MM.1S (cell line): ENCODE results near the gene LRRC37A.
"Not testable (repeated sequence)": the region's sequence is repeated elsewhere in the genome, so short reads cannot be mapped to it uniquely, and the experiment has no call there.

Source experiments
- EZH2 ChIP-seq: fragments of 300-600 bp; sonication (generic); optimal IDR thresholded peaks from 2 replicates; pipeline ENCODE3; 2017; ENCODE audit warnings: low read depth, mild to moderate bottlenecking, antibody characterized with exemption, low read length, mixed read lengths
- EZH2phosphoT487 ChIP-seq: fragments of 300-600 bp; sonication (generic); IDR thresholded peaks from 2 replicates; pipeline ENCODE4 v1.6.1; 2018; ENCODE audit warnings: antibody characterized with exemption, low read length
- TF ChIP-seq, protein P1 (sequence below): fragments of 300-600 bp; sonication (generic); IDR thresholded peaks from 2 replicates; pipeline ENCODE4 v1.5.1; 2016; ENCODE audit warnings: antibody characterized with exemption, low read length, mixed read lengths

DNA sequence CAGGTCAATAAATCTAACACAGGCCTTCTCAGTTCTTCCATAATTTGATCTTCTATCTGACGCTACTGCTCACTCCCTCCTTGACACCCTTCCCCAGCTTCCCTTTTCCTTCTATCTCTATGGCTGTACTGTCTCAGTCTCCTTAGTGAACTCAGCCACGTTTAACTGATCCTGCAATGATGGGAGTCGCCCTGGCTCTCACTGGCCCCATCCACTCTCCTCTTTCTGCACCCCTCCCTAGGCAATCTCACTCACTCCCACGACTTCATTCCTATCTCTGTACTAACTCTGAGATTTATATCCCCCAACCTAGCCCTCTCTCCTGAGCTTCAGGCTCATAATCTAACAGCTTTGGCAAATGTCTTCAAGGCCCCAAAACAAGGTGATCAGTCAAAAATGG is 58.9 kb downstream of the LRRC37A start:
- TF ChIP-seq, protein P1, sequence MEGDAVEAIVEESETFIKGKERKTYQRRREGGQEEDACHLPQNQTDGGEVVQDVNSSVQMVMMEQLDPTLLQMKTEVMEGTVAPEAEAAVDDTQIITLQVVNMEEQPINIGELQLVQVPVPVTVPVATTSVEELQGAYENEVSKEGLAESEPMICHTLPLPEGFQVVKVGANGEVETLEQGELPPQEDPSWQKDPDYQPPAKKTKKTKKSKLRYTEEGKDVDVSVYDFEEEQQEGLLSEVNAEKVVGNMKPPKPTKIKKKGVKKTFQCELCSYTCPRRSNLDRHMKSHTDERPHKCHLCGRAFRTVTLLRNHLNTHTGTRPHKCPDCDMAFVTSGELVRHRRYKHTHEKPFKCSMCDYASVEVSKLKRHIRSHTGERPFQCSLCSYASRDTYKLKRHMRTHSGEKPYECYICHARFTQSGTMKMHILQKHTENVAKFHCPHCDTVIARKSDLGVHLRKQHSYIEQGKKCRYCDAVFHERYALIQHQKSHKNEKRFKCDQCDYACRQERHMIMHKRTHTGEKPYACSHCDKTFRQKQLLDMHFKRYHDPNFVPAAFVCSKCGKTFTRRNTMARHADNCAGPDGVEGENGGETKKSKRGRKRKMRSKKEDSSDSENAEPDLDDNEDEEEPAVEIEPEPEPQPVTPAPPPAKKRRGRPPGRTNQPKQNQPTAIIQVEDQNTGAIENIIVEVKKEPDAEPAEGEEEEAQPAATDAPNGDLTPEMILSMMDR = not testable (repeated sequence)
- TF ChIP-seq EZH2phosphoT487, EZH2: not testable (repeated sequence)
